A549 treated with CpdA at 1 μM for 4 hours (cell line): Measurements from ENCODE around the gene IFT27. TPM values are rescaled to one million over a fixed set of nuclear protein-coding genes. Genes with fewer than 3 reads are reported as not detected.

Source experiments
- total RNA-seq: library from RNA; stranded (reverse); fragments of 200-300 nt; extraction: Qiagen RNA extraction; gene quantifications from 5 replicates; pipeline ENCODE4 v1.2.3, GENCODE V29; 2022; ENCODE audit warnings: low read depth

Gene IFT27
- 13.9 to 25.6 TPM (median 24.1 TPM) in 5 replicates for total RNA-seq

GRCh38 chr22:36775964-36776669 lies at the start of gene IFT27:
IFT27 (minus strand) TSS chr22:36776119; CDS start chr22:36775707, 412 bp downstream.

GRCh38 chr22:36816636-36817524 lies 41.0 kb upstream of the IFT27 start, which contains the start of gene PVALB:
PVALB (minus strand) TSS chr22:36817035; CDS start chr22:36817005, 30 bp downstream.

Other genes with a start within 250 kb of the IFT27 start
- gene EIF3D, start 247.0 kb downstream of the IFT27 start, total RNA-seq = 158 to 231 TPM (median 164 TPM) in 5 replicates
- not detected in 5 replicates for gene CACNG2, start 72.4 kb downstream of the IFT27 start, total RNA-seq
- not detected in 5 replicates for gene PVALB, start 40.9 kb upstream of the IFT27 start, total RNA-seq
- gene NCF4, start 84.9 kb upstream of the IFT27 start, total RNA-seq = 0.05 TPM in 1 of 5 replicates, not detected in the others
- not detected in 5 replicates for gene CSF2RB, start 137.5 kb upstream of the IFT27 start, total RNA-seq
- gene TST, start 243.3 kb upstream of the IFT27 start, total RNA-seq = 38.2 to 52.2 TPM (median 50.0 TPM) in 5 replicates
- 36.7 to 74.6 TPM (median 65.0 TPM) in 5 replicates for gene MPST, start 243.6 kb upstream of the IFT27 start, total RNA-seq